Liver (tissue), 3 donors: ENCODE data around the gene DPEP3.

Source experiments
- FOXA1 ChIP-seq: IDR thresholded peaks from 2 replicates; pipeline ENCODE4 v1.6.1; 2016; ENCODE audit warnings: antibody characterized with exemption
- GABPA ChIP-seq, 2 donors: IDR thresholded peaks in 1 of 2; conservative IDR thresholded peaks in 1 of 2; 2 replicates each; pipeline ENCODE4 v1.6.1; 2016; ENCODE audit warnings: antibody characterized with exemption in 2 of 2, mild to moderate bottlenecking in 1 of 2, moderate library complexity in 1 of 2
- HNF4G ChIP-seq: IDR thresholded peaks from 2 replicates; pipeline ENCODE4 v1.6.1; 2016; ENCODE audit warnings: antibody characterized with exemption
- JUND ChIP-seq, 2 donors: IDR thresholded peaks; 2 replicates each; pipeline ENCODE4 v1.6.1; 2016; ENCODE audit warnings: antibody characterized with exemption in 2 of 2
- TF ChIP-seq, protein P1 (sequence below): fragments of 150-350 bp; IDR thresholded peaks from 2 replicates; pipeline ENCODE4 v1.5.1; 2017; ENCODE audit warnings: improper control_type of control experiment, low read depth, low read length; ENCODE audit not compliant: missing input control
- TF ChIP-seq, protein P2 (sequence below): IDR thresholded peaks from 2 replicates; pipeline ENCODE4 v1.6.1; 2016; ENCODE audit warnings: antibody characterized with exemption
- TF ChIP-seq, protein P3 (sequence below): IDR thresholded peaks from 2 replicates; pipeline ENCODE4 v1.6.1; 2016; ENCODE audit warnings: antibody characterized with exemption, mild to moderate bottlenecking
- TF ChIP-seq, protein P4 (sequence below): IDR thresholded peaks from 2 replicates; pipeline ENCODE4 v1.6.1; 2016; ENCODE audit warnings: antibody characterized with exemption
- donor health status: healthy.
- donor health status: healthy.

DNA sequence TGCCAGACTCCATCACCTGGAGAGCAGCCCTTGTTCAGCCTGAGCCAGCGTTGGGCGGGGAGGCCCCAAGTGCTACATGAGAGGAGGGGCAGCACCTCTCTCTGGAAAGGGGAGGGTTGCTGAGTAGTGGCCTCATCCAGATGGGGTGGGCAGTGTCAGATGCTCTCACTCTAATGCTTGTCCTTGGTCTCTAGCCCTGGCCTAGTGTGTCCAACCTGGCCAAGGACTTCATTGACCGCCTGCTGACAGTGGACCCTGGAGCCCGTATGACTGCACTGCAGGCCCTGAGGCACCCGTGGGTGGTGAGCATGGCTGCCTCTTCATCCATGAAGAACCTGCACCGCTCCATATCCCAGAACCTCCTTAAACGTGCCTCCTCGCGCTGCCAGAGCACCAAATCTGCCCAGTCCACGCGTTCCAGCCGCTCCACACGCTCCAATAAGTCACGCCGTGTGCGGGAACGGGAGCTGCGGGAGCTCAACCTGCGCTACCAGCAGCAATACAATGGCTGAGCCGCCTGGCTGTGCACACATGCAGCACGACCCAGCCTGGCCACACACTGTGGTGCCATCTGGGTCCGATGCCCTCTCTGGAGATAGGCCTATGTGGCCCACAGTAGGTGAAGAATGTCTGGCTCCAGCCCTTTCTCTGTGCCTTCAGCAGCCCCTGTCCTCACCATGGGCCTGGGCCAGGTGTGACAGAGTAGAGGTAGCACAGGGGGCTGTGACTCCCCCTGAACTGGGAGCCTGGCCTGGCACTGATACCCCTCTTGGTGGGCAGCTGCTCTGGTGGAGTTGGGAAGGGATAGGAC, 53.0 kb downstream of the DPEP3 start:
- TF ChIP-seq, protein P1, sequence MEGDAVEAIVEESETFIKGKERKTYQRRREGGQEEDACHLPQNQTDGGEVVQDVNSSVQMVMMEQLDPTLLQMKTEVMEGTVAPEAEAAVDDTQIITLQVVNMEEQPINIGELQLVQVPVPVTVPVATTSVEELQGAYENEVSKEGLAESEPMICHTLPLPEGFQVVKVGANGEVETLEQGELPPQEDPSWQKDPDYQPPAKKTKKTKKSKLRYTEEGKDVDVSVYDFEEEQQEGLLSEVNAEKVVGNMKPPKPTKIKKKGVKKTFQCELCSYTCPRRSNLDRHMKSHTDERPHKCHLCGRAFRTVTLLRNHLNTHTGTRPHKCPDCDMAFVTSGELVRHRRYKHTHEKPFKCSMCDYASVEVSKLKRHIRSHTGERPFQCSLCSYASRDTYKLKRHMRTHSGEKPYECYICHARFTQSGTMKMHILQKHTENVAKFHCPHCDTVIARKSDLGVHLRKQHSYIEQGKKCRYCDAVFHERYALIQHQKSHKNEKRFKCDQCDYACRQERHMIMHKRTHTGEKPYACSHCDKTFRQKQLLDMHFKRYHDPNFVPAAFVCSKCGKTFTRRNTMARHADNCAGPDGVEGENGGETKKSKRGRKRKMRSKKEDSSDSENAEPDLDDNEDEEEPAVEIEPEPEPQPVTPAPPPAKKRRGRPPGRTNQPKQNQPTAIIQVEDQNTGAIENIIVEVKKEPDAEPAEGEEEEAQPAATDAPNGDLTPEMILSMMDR, result no peak
- TF ChIP-seq FOXA1 (no peak), JUND (IDR thresholded peaks at IDR 0.05) (no peak), GABPA (IDR thresholded peaks at IDR 0.05 in 1 of 2, conservative IDR thresholded peaks at IDR 0.05 in 1 of 2) (no peak), HNF4G (no peak)
- TF ChIP-seq, protein P2, sequence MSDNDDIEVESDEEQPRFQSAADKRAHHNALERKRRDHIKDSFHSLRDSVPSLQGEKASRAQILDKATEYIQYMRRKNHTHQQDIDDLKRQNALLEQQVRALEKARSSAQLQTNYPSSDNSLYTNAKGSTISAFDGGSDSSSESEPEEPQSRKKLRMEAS, result no peak
- TF ChIP-seq, protein P3, sequence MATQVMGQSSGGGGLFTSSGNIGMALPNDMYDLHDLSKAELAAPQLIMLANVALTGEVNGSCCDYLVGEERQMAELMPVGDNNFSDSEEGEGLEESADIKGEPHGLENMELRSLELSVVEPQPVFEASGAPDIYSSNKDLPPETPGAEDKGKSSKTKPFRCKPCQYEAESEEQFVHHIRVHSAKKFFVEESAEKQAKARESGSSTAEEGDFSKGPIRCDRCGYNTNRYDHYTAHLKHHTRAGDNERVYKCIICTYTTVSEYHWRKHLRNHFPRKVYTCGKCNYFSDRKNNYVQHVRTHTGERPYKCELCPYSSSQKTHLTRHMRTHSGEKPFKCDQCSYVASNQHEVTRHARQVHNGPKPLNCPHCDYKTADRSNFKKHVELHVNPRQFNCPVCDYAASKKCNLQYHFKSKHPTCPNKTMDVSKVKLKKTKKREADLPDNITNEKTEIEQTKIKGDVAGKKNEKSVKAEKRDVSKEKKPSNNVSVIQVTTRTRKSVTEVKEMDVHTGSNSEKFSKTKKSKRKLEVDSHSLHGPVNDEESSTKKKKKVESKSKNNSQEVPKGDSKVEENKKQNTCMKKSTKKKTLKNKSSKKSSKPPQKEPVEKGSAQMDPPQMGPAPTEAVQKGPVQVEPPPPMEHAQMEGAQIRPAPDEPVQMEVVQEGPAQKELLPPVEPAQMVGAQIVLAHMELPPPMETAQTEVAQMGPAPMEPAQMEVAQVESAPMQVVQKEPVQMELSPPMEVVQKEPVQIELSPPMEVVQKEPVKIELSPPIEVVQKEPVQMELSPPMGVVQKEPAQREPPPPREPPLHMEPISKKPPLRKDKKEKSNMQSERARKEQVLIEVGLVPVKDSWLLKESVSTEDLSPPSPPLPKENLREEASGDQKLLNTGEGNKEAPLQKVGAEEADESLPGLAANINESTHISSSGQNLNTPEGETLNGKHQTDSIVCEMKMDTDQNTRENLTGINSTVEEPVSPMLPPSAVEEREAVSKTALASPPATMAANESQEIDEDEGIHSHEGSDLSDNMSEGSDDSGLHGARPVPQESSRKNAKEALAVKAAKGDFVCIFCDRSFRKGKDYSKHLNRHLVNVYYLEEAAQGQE, result no peak
- TF ChIP-seq, protein P4, sequence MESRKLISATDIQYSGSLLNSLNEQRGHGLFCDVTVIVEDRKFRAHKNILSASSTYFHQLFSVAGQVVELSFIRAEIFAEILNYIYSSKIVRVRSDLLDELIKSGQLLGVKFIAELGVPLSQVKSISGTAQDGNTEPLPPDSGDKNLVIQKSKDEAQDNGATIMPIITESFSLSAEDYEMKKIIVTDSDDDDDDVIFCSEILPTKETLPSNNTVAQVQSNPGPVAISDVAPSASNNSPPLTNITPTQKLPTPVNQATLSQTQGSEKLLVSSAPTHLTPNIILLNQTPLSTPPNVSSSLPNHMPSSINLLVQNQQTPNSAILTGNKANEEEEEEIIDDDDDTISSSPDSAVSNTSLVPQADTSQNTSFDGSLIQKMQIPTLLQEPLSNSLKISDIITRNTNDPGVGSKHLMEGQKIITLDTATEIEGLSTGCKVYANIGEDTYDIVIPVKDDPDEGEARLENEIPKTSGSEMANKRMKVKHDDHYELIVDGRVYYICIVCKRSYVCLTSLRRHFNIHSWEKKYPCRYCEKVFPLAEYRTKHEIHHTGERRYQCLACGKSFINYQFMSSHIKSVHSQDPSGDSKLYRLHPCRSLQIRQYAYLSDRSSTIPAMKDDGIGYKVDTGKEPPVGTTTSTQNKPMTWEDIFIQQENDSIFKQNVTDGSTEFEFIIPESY, result no peak
